Activated CD4-positive, CD25-positive, alpha-beta regulatory T cell treated with anti-CD3 and anti-CD28 coated beads, Interleukin-2, amount 50 U/mL, for 72 hours (primary cell): ENCODE measurements around the gene OAS2.
A peak's percentile ranks its signal among the peaks of the same experiment; 100 is the strongest.

Experiments used
- DNase-seq: peaks from one replicate; pipeline ENCODE4 v3.0.0; 2021

Gene OAS2, protein sequence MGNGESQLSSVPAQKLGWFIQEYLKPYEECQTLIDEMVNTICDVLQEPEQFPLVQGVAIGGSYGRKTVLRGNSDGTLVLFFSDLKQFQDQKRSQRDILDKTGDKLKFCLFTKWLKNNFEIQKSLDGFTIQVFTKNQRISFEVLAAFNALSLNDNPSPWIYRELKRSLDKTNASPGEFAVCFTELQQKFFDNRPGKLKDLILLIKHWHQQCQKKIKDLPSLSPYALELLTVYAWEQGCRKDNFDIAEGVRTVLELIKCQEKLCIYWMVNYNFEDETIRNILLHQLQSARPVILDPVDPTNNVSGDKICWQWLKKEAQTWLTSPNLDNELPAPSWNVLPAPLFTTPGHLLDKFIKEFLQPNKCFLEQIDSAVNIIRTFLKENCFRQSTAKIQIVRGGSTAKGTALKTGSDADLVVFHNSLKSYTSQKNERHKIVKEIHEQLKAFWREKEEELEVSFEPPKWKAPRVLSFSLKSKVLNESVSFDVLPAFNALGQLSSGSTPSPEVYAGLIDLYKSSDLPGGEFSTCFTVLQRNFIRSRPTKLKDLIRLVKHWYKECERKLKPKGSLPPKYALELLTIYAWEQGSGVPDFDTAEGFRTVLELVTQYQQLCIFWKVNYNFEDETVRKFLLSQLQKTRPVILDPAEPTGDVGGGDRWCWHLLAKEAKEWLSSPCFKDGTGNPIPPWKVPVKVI

DNA sequence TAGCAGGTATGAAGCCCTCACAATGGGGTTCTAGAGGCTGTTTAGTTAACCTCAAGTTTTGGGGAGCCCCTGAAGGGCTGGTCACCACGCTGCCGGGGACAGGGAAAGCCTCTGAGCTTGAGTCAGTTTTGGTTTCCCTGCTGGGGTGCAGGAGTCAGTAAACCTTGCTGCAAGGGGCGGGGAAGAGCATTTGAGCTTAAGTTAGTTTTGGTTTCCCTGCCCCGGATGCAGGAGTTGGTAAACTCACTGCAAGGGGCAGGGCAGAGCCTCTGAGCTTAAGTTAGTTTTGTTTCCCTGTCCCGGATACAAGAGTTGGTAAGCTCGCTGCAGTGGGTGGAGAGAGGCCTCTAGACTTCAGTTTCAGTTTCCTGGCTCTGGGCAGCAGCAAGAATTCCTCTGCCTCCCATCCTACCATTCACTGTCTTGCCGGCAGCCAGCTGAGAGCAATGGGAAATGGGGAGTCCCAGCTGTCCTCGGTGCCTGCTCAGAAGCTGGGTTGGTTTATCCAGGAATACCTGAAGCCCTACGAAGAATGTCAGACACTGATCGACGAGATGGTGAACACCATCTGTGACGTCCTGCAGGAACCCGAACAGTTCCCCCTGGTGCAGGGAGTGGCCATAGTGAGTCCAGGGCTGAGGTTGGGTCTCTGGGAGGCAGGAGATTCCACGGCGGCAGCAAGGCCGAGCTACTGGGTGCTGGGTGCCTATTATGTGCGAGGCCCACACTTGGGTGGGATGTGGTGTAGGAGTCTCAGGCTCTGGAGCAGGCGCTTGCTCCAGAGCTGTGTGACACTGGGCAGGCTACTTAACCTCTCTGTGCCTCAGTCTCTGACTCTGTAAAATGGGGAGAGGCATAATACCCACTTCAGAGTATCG lies at the start of gene OAS2:
Gene OAS2 (plus strand): TSS at position 357 of the 878 bp plus-strand sequence. CDS start 90 bp downstream, at position 447.
- peak; percentile 63 for DNase-seq

GRCh38 chr12:112928978-112929377 lies 49.3 kb upstream of the OAS2 start:
- no peak for DNase-seq

DNA sequence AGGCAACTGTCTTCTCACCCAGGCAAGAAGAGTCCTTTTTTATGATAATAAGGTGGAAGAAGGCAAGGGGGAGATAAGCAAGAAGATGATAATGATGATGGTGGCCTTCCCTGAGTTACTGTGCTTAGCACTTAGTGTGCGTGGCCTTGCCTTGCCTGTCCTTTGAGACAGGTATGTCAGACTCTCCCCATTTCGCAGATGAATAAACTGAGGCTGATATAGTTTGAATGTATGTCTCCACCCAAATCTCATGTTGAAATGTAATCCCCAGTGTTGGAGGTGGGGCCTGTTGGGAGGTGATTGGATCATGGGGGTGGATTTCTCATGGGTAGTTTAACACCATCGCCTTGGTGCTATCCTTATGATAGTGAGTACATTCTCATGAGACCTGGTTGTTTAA lies 48.6 kb upstream of the OAS2 start:
- no peak for DNase-seq

DNA sequence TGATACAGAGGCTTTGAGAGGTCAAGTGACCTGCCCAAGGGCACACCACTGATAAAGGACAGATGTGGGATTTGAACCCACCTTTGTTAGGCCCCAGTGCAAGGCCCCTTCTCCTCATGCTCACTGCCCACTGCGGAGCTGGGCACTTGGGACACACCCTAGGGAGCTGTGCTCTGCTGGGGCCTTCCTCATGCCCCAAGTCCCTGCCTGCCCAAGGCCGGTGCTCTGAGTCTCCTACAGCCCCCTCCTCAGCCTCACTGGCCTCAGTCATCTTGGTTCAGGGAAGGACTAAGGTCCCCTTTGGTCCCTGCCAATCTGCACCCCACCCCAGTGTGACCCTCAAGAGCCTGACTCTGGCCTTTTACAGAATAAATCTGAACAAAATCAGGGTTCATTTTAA lies 48.0 kb upstream of the OAS2 start:
- DNase-seq: no peak

DNA sequence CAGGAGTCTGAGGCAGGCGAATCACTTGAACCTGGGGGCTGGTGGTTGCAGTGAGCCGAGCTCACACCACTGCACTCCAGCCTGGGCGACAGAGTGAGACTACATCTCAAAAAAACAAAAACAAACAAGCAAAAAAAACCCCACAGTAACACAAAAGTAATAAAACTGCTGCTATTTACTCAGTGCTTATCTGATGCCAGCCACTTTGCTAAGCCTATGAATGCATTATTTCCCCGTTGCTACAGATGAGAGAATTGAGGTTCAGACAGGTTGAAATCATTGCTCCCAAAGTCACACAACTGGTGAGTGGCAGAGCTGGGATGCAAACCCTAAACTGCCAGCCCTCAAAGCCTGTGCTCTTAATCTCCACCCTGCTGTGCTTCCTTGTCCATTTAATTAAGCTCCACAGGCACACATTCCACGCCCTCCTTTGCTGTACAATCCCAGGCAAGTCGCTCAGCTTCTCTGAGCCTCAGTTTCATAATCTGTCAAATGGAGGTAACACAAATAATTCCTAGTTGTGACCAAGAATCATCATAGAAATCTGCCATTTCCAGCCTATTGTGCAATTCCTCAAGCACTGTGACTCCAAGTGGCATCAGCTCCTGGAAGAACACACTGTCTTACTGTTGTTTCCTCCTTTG lies 45.7 kb upstream of the OAS2 start:
- DNase-seq: no peak

DNA sequence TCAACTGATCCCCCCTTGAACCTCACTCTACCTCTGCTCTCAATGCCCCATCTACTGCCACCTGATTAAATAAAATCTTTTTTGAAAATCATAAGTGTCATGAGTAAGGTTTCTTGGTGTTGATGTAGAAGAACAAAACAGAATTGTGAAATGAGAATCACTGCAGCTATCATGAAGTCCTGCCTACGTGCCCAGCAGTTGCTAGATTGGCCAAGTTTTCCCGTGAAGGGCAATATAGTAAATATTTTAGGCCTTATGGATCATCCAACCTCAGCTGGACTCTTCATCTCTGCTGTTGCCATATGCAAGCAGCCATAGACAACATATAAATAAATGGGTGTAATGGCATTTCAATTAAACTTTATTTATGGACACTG lies 45.2 kb upstream of the OAS2 start:
- no peak for DNase-seq

DNA sequence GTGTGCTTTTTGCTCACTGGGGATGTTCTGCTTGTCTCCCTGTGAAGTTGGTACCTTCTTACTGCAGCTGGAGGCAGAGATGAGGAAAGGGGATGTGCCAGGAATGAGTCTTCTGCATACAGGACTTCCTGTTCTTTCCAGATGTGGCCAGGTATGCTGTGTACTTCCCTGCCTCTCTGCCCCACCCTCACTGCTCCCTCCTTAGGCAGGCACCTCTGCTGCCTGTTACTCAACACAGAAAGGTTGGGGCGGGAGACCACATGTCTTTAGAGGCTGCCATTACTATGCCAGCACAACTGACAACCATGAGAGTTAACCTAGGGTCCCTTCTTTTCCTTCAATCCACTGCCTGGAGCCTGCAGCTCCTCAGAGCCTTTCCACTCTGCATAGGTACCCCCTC lies 42.1 kb upstream of the OAS2 start:
- DNase-seq: no peak

- no peak for DNase-seq
Measured at GRCh38 chr12:112936927-112937326, 41.4 kb upstream of the OAS2 start.

- peak; percentile 71 for DNase-seq
Measured at GRCh38 chr12:112937741-112938719, 40.3 kb upstream of the OAS2 start, which contains the start of gene OAS3. TSS of gene OAS3 (plus strand) at chr12:112938474. CDS start at chr12:112938531, 57 bp downstream.

DNA sequence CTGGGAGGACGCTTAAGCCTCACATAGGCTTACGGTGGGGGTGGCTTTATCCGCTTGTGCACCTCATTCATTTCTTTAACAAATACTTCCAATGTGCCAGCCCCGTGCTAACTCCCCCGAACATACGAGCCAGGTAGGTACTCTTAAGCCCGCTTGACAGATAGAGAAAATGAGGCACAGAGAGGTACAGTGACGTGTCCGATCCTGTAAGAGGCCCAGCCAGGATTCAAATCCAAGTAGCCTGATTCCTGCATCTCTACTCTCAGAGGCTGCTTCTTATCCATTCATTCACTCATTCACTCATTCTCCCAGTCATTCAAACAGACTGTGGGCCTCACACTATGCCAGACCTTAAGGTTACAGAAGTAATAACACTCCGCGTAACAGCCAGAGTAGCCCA lies 39.6 kb upstream of the OAS2 start:
- DNase-seq: no peak

- DNase-seq: no peak
Measured at GRCh38 chr12:112939761-112940381, 38.4 kb upstream of the OAS2 start.

DNA sequence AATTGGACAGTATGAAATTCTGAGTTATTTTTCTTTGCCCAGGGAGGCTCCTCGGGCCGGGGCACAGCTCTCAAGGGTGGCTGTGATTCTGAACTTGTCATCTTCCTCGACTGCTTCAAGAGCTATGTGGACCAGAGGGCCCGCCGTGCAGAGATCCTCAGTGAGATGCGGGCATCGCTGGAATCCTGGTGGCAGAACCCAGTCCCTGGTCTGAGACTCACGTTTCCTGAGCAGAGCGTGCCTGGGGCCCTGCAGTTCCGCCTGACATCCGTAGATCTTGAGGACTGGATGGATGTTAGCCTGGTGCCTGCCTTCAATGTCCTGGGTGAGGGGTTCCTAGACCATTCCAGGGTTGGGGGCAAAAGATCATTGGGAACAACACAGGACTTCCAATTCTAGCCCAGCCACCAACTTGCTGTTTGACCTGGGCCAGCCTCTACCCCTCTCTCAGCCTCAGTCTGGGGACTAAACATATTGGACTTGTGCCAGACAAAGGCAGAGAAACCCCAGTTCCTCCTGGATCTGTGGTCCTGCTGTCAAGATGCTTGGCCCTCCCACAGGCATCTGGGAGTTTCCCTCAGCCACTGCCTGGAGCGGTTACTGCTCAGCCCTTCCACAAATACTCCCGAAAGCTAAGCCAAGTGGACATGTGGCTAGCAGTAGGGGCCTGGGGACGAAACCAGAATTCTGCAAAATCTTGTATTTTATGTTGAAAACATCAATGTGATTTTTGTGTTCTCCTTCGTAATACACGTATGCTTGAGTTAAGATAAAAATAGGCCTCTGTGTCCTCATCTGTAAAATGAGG lies 36.6 kb upstream of the OAS2 start:
- no peak for DNase-seq

DNA sequence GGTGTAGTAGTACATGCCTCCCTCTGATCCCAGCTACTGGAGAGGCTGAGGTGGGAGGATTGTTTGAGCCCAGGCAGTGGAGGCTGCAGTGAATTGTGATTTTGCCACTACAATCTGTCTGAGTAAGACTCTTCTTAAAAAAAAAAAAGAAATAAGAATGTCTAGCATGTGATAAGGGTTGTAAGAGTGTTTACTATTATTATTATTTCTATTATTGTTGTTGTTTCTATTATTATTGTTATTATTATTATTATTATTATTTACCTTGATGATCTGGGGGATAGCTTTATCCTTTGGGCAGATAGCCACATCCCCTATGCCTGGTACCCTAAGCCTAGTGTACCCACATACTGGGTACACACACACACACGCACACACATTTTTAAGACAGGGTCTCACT lies 35.7 kb upstream of the OAS2 start:
- DNase-seq: no peak

DNA sequence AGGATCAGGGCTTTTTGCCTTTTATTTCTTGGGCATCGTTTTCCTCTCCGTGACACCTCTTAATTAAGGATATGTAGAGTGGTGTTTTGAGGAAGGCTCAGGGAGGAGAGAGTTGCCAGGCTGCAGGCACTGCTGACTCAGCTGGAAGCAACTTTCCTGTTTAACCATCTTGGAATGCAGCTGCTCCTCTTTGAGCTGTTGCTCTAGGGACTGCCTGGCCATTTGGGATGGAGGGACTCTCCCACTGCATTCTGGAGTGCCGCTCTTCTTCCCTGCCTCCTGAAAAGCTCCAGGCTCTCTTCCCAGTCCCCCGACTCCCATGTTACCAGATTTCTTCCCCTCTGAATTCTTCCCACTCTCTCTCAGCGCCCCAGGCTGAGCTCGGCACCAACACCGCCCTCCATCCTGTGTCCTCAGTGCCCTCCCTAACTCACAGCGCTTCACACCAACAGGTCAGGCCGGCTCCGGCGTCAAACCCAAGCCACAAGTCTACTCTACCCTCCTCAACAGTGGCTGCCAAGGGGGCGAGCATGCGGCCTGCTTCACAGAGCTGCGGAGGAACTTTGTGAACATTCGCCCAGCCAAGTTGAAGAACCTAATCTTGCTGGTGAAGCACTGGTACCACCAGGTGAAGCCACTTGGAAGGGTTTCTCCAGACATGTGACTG lies 34.2 kb upstream of the OAS2 start:
- no peak for DNase-seq

DNA sequence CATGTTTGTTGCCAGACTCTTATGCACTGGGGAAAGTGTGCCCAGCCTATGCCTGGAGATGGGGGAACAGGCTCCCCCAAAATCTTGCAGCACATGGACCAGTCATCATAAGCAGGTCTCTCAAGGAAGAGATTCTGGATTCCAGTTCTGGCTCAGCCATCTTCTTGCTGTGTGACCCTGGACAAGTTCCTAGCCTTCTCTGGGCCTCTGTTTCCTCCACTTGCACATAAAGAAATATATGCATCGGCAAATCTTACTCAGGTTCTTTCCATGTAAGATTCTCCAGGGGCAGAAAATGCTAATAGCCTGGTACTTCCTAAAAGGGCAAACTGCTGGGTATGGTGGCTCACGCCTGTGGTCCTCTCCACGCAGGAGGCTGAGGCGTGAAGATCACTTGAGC lies 32.8 kb upstream of the OAS2 start:
- no peak for DNase-seq

GRCh38 chr12:112946236-112947000 lies 31.9 kb upstream of the OAS2 start:
- DNase-seq: no peak

- DNase-seq: no peak
Measured at GRCh38 chr12:112947314-112947713, 31.0 kb upstream of the OAS2 start.

DNA sequence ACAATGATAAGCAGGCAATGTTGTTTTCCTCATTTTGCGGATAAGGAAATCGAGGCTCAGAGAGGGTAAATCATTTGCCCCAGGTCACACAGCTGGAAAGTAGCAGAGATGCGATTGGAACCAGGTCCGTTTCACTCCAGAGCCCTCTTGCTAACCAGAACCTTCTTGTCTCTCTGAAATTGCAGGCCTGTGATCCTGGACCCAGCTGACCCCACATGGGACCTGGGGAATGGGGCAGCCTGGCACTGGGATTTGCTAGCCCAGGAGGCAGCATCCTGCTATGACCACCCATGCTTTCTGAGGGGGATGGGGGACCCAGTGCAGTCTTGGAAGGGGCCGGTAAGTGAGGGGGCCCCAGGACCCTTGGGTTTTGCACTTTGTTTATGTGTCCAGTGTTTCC lies 30.6 kb upstream of the OAS2 start:
- DNase-seq: no peak

DNA sequence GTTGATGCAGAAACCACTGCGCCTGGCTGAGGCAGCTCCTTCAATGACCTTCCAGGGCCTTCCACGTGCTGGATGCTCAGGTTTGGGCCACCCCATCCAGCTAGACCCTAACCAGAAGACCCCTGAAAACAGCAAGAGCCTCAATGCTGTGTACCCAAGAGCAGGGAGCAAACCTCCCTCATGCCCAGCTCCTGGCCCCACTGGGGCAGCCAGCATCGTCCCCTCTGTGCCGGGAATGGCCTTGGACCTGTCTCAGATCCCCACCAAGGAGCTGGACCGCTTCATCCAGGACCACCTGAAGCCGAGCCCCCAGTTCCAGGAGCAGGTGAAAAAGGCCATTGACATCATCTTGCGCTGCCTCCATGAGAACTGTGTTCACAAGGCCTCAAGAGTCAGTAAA lies 29.5 kb upstream of the OAS2 start:
- DNase-seq: no peak
